Measurements from ENCODE around the gene RBM47.
"Not testable (repeated sequence)": the region's sequence is repeated elsewhere in the genome, so short reads cannot be mapped to it uniquely, and the experiment has no call there.

GRCh38 chr4:40517081-40517480, 112.6 kb downstream of the RBM47 start:
- not testable (repeated sequence) for TF ChIP-seq SUZ12, ELF4, PKNOX1 (IDR thresholded peaks at IDR 0.05)
